T-helper 2 cell treated with Interferon-gamma antibody and Interleukin-4, amounts not matched to agents 100 ng/mL and 5 ng/mL, for 36 hours (primary cell): Measurements from ENCODE around the gene SLC25A13. TPM values are rescaled to one million over a fixed set of nuclear protein-coding genes. Genes with fewer than 3 reads are reported as not detected.
"Not testable (repeated sequence)": the region's sequence is repeated elsewhere in the genome, so short reads cannot be mapped to it uniquely, and the experiment has no call there.

Experiments
- intact Hi-C: fragments of 100-400 bp; cut with micrococcal nuclease; formaldehyde crosslinking; loops from one replicate; pipeline ENCODE4 v1.15.1; 2023
- total RNA-seq: library from RNA; stranded (reverse); gene quantifications from 2 replicates; pipeline ENCODE4 v1.2.3, GENCODE V29; 2022

SLC25A13 gene
- total RNA-seq, 1 donor from 2014 or later = 15.8 TPM

DNA sequence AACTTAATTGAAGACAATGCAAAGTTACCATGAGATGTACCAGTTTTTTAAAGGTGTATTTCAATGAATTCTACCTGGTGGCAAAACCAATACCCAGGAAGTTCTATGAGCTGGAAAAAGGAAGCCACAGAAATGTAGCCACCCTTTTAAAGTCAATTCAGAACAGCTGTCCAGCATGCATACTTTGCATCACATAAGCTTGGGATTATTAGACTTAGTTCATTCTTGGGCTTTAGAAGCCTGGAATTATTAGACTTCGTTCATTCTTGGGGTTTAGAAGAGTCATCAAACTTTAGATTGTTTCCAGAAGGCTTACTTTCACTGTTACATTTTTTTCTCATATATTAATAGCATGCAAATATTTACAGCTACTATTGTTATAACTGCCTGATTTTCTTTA is 20.9 kb downstream of the SLC25A13 start:
- intact Hi-C loops = no loop called here

DNA sequence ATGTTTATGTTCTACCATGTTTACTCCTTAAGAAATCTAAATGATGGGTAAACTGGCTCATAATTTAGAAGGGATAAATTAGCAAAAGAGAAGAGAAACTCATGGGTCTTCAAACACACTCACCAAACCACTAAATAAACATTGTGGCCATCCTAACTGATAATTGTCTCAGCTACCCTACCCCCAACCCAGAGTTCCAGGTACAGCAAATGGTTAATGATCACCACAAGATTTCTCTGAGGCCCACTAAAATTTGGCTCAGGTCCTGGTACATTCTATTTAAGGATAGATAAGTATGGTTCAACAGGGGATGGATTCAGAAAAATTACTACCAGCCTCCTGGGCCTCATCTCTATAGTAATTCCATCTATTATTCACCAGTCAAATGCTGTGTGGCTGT is 21.4 kb downstream of the SLC25A13 start:
- intact Hi-C loops = no loop called here

- intact Hi-C loops = no loop called here
Observed at GRCh38 chr7:96299496-96299895, 22.4 kb downstream of the SLC25A13 start.

DNA sequence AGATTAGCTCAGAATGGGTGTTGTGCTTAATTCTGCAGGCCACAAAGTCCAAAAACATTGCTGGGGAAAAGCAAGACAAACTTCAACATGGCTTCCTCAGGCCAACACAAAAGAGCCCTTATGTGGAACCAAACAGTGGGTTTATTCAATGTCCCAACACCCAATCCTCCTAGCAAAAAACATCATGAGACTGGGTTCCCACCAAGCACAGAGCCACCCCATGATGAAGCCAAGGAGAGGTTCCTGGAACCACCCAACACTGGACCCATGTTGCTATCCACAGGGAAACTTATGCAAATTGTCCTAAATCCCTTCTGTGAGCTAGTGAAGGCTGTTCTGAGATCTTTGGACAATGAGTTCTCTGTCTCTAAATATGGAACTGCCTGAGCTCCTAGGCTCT is 24.0 kb downstream of the SLC25A13 start:
- intact Hi-C loops = no loop called here

GRCh38 chr7:96297446-96297845 is 24.5 kb downstream of the SLC25A13 start:
- intact Hi-C loops = not testable (repeated sequence)

DNA sequence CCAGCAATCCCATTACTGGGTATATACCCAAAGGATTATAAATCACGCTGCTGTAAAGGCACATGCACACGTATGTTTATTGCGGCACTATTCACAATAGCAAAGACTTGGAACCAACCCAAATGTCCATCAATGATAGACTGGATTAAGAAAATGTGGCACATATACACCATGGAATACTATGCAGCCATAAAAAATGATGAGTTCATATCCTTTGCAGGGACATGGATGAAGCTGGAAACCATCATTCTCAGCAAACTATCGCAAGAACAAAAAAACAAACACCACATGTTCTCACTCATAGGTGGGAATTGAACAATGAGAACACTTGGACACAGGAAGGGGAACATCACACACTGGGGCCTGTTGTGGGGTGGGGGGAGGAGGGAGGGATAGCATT is 28.0 kb downstream of the SLC25A13 start:
- intact Hi-C loops = not testable (repeated sequence)

GRCh38 chr7:96287559-96287958 is 34.3 kb downstream of the SLC25A13 start:
- intact Hi-C loops = loop anchor here (10.0 kb wide), 2 partner anchors 187 to 547 kb away; no protein-coding TSS in a partner anchor

DNA sequence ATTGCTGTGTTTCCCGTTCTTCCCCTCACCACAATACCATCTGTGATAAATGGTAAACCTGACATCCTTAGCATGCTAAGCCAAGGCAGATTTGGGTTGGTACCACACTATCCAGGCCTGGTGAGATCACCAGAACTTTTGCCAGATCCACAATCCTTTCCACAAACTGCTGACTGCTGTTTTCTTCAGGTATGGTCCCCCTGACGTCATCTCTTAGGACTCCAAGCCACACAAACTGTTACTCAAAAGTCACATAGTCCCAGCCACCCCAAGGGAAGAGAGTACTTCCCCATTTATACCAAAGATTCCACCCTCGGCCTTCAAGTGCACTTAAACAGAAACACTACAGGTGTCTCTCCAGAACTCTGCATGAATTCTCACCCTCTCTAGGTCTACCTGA is 34.8 kb downstream of the SLC25A13 start:
- intact Hi-C loops = loop anchor here (10.0 kb wide), 2 partner anchors 188 to 548 kb away; no protein-coding TSS in a partner anchor

DNA sequence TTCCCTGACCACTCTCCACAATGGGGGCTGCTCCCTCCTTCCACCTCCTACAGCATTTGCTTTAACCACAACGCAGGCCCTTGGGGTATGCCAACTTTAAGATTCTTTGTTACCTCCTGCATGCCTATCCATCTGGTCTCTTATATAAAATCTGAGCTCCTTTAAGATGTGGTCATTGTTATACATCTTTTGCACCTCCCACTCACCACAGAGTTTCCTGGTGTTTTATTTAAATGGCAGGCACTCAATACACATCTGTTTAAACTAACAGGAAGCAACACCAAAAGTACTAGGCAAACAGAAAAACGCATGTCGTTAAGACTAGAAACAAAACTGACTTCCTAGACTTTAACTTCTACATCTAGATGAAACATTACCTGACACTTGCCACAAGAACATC is 36.3 kb downstream of the SLC25A13 start:
- intact Hi-C loops = loop anchor here (1.0 to 10.0 kb wide), 4 partner anchors 19 to 549 kb away; no protein-coding TSS in a partner anchor

- intact Hi-C loops = loop anchor here (1.0 to 10.0 kb wide), 4 partner anchors 19 to 550 kb away; no protein-coding TSS in a partner anchor
Observed at GRCh38 chr7:96284835-96285234, 37.1 kb downstream of the SLC25A13 start.

DNA sequence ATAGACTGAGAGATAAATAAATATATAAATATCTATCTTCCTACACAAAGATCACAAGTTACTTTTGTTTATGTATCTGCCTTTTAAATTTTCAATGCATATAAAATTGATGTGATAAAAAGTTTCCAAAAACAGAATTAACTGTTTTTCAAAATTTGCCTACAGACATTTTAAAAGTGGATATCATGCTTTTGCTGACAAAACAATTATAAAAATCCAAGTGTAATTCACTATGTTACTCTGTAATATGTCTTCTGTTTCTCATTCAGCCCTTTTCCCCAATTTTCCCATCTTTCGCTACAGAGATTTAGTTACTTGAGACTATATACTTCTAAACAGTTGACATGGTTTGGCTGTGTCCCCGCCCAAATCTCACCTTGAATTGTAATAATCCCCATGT is 37.7 kb downstream of the SLC25A13 start:
- intact Hi-C loops = loop anchor here (10.0 kb wide), 2 partner anchors 191 to 551 kb away; no protein-coding TSS in a partner anchor

DNA sequence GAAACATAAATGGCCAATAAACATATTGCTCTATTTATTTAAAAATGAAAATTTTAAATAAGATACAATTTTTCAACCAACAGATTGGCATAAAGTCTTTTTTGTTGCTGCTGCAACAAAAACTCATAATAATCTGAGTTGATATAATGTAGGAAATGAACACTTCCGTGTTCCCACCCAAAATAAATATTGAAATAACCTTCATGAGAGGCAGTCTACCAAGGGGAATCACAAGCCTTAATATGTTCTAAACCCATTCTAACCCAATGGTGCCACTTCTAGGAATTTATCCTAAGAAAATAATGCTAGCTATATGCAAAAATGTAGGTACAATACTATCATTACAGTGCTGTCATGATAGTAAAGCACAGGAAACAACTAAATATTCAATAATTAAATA is 39.1 kb downstream of the SLC25A13 start:
- intact Hi-C loops = loop anchor here (10.0 kb wide), 2 partner anchors 192 to 552 kb away; no protein-coding TSS in a partner anchor

DNA sequence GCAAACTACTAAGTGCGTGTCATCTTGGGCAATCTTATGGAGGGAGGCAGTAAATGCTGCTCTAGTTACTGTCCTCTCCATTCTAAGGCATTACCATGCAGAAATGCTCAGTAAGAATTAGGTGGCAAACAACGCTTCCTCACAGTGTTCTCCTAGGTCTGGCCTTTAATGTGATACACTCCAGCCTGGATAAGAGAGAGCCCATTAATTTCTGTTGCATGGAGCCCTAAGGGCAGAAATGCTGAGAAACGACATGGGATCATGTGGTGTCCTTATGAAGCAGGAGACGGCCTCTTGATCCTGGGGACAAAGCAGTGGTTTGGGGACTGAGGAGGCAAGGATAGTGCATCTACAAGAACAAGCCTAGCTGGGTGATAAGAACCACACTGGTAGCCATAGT is 44.0 kb downstream of the SLC25A13 start:
- intact Hi-C loops = no loop called here

DNA sequence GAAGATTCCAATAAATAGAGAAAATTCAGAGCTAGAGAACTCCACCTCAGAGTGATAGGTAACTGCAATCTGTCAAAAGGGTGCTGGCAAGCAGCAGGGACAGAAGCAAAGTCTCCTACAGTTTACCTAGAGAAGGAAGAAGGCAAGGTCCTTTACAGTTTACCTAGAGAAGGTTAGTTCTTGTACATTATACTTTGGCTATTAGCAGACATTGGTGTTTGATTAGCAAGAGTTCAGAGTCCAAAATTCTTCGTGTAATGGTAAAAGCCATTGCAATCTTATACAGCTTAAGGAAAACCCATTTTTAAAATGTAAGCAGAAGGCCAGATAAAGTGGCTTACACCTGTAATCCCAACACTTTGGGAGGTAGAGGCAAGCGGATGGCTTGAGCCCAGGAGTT is 45.9 kb downstream of the SLC25A13 start:
- intact Hi-C loops = no loop called here

DNA sequence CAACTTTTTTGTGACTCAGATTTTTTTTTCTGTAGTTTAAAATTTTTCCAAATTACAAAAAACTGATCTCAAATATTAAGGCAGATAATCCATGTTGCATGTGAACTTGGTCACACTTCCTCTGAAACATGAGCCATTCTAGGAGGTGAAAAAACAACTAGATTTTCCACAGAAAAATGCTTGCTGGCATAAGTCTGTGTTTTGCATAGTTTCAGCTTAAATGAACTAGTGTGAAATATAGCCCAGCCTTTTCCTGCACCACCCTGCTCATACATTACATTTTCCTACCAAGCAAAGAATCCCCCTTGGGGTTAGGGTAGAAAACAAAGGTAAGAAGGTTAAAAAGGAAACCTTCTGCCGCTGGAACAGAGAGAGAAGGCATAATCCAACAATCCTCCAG is 48.2 kb downstream of the SLC25A13 start:
- intact Hi-C loops = no loop called here

- intact Hi-C loops = no loop called here
Observed at GRCh38 chr7:96269246-96269994, 52.5 kb downstream of the SLC25A13 start.

GRCh38 chr7:96266580-96266979 is 55.3 kb downstream of the SLC25A13 start:
- intact Hi-C loops = no loop called here

DNA sequence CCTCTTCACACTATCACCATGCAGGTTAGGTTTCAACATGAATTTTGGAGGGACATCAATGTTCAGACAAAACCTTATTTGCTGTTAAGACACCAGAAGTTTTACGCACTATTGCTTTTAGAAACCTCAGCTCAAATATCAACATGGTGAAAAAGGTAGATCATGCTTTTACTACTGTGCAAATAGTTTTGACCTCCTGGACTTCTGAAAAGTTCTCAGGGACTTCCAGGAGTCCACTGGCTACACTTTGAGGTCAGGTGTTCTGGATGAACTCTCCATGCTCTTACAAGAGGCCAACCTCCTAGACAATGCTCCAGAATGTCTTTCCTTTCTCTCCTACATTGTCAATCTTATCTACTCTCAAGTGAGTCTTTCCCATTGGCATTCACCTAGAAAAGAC is 55.9 kb downstream of the SLC25A13 start:
- intact Hi-C loops = no loop called here

DNA sequence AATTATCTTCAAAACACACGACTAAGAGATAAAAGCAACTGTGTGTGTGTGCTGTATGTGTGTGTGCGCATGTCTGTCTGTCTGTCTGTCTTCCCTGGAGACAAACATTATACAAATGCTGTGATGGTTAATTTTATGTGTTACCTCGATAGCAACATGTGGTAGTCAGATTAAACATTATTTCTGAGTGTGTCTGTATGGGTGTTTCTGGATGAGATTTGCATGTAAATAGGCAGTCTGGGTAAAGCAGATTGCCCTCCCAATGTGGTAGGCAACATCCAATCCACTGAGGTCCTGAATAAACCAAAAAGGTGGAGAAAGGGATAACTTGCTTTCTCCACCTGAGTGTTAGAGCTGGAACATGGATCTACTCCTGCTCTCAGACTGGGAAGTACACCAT is 67.9 kb downstream of the SLC25A13 start:
- intact Hi-C loops = no loop called here

DNA sequence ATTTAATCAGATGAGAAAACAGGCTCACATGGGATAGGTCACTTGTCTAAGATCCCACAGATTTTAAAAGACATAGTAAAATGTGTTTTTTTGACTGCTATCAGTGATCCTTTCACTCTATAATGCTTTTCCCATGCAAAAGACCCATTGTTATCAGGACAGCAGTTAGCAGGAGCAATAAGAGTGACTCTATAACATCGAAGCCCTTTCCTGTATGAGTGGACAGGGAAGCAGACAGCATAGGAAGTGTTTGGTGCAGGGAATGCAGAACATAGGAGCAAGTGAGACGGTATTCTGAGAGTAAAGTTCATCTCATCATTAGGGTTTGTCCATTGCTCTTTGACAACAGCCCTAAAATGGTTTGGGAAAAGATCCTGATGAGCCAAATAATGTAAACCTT is 68.5 kb downstream of the SLC25A13 start:
- intact Hi-C loops = no loop called here

DNA sequence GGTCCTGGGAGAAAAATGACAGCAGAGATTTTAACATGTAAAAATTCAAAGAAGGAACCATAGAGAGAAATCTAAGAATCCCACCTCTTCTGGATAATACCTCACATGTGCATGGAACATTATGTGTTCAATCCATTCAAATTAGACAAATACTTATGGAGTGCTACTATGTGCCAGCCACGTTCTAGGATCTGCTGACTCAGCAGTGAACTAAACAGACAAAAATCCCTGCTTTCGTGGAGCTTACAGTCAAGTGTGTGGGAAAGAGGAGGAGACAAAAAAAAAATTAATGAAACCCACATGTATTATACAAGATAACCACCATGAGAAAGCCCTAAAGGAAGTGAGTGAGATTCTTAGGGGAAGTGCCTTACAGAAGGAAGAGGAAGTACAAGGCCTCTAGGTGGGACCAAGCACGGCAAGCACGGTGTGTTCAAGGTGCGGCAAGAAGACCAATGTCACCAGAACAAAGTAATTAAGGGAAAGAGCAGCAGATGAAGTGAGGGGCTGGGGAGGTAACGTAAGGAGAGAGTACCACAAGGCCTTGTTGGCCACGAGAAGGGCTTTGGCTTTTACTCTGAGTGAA is 71.0 kb downstream of the SLC25A13 start:
- intact Hi-C loops = no loop called here

- intact Hi-C loops = no loop called here
Observed at GRCh38 chr7:96248405-96248804, 73.5 kb downstream of the SLC25A13 start.

GRCh38 chr7:96246919-96247318 is 75.0 kb downstream of the SLC25A13 start:
- intact Hi-C loops = no loop called here
